ENCODE results near the gene TCFL5.

The TCFL5 gene

DNA sequence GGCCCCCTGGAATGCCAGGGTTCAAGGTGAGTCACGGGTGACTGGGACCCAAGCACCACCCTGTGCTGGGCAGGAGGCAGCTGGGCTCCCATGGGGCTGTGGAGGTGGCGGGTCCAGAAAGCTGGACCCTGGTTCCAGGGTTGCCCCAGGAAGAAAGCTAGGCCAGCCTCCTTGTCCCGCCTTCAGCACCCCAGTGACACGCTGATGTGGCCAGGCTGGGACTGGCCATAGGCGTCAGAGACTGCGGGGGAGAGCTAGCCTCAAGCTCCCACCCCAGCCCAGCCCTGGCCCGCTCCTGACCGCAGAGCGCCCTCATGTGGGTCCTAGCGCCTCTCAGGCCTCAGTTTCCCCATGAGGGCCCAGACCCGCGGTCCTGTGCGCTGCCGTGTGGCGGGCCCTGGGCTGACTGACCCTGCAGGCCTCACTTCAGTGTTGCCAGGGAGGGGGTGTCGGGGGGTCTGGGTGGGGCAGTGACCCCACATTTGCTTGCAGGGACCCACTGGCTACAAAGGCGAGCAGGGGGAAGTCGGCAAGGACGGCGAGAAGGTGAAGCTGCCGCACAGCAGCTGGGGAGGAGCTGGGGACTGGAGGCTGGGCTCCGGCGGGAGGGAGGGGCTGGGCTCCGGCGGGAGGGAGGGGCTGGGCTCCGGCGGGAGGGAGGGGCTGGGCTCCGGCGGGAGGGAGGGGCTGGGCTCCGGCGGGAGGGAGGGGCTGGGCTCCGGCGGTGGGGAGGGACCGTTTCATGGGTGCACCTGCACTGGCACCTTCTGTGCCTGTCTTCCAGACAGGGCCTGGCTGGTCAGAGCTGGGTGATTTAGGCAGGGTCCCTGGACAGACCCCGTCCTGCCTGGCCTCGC lies 36.9 kb downstream of the TCFL5 start:
- Mint-ChIP-seq H3K9me3 (no peaks in the 10 kb centered on the region), H3K4me3 (no peak overlapping the region), H3K36me3 (ENCODE audit: low read depth) (no peaks in the 10 kb centered on the region), H3K27me3 (peaks cover 5% of the 10 kb centered on the region), H3K4me1 (ENCODE audit: low read depth) (no peaks in the 10 kb centered on the region), H3K27ac (no peak overlapping the region)
- DNase-seq, result no peak

DNA sequence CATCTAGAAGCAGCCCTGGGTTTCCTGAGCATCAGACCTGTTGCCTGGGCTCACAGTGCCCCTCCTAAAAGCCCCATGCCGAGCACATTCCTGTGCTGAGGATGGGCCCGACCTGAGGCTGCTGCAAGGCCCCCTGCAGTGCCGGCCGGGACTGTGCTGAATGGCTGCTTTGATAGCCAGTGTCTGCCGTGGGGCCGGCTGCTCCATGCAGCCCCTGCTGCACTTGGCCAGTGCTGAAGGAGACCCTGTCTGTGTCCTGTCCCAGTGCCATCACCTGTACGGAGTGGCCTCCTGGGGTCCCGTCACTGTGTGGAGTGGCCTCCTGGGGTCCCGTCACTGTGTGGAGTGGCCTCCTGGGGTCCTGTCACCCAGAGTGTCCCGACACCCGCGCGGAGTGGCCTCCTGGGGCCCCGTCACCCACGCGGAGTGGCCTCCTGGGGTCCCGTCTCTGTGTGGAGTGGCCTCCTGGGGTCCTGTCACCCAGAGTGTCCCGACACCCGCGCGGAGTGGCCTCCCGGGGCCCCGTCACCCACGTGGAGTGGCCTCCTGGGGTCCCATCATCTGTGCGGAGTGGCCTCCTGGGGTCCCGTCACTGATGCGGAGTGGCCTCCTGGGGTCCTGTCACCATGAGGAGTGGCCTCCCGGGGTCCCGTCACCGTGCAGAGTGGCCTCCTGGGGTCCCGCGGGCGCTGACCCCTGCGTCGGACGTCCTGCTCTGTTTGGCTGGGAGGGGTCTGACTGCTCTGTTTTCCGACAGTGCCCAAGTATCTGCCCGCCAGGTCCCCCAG lies 37.7 kb downstream of the TCFL5 start:
- H3K27me3 Mint-ChIP-seq, result peaks cover 11% of the 10 kb centered on the region
- H3K4me3 Mint-ChIP-seq, result no peak overlapping the region

DNA sequence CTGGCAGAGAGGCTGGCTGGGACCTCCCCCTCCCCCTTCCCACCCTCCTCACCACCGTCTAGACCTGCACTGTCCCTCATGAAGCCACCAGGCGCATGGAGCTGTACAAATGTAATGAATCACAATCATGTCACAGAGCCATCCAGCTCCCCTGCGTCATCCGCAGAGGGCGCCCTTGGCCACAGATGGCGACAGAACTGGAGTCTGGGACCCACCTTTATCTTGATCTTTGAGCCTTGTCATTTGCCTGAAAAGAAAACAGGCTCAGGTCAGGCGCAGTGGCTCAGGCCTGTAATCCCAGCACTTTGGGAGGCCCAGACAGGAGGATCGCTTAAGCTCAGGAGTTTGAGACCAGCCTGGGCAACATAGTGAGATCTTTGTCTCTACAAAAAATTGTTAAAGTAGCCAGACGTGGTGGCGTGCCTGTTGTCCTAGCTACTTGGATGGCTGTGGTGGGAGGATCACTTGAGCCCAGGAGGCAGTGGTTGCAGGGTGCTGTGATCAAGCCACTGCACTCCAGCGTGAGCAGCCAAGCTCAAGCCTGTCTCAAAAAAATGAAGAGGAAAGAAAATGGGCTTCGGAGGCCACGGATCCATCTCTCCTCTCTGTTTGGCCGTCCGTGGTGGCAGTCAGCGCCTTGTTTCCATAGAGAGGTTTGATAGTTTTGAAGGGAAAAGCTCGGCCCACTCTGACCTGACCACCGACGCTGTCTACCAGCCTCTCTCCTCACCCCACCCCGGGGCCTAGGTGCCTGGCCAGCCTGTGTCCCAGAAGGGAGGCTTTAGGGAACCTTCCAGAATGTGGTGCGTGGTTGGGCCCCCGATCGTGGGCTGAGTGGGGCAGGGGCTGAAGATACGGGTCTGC lies 38.6 kb downstream of the TCFL5 start:
- DNase-seq, result no peak
- peaks cover 17% of the 10 kb centered on the region for H3K27me3 Mint-ChIP-seq
- H3K36me3 Mint-ChIP-seq (ENCODE audit: low read depth), result no peaks in the 10 kb centered on the region
- H3K27ac Mint-ChIP-seq, result no peak overlapping the region
- H3K4me1 Mint-ChIP-seq (ENCODE audit: low read depth), result no peaks in the 10 kb centered on the region
- H3K4me3 Mint-ChIP-seq, result no peak overlapping the region
- no peaks in the 10 kb centered on the region for H3K9me3 Mint-ChIP-seq

More for the DNA sequence above, 37.7 kb downstream of the TCFL5 start:
- H3K36me3 Mint-ChIP-seq (ENCODE audit: low read depth), result no peaks in the 10 kb centered on the region
- H3K4me1 Mint-ChIP-seq (ENCODE audit: low read depth), result no peaks in the 10 kb centered on the region
- H3K9me3 Mint-ChIP-seq, result no peaks in the 10 kb centered on the region
- no peak for DNase-seq
- H3K27ac Mint-ChIP-seq, result no peak overlapping the region

DNA sequence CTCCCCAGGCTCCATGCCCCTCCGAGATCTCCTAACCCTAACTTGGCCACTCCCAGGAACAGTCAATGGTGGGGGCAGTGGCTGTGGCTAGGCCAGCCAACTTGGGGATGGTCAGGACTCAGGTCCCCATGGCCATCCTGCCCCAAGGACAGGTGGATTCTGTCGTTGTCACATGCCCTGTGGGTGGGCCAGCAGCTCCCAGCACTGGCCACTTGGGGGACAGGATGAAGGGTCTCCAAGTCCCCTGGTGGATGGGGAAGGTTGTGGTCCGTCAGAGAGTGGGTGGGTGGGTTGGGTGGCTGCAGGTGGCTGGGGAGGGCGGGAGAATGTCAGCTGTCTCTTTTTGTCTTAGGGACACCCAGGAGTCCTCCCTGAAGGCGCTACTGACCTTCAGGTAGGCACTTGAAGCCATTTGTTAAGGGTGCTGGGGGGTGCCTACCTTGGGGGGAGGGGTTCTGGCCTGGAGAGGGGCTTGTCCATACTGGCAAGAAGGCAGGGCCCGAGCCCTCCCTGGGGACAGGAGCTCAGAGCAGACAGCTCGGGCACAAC lies 39.3 kb downstream of the TCFL5 start:
- H3K27ac Mint-ChIP-seq, result no peak overlapping the region
- H3K27me3 Mint-ChIP-seq, result peaks cover 22% of the 10 kb centered on the region
- no peak for DNase-seq
- no peaks in the 10 kb centered on the region for H3K4me1 Mint-ChIP-seq (ENCODE audit: low read depth)
- no peaks in the 10 kb centered on the region for H3K9me3 Mint-ChIP-seq
- H3K4me3 Mint-ChIP-seq, result no peak overlapping the region
- no peaks in the 10 kb centered on the region for H3K36me3 Mint-ChIP-seq (ENCODE audit: low read depth)

DNA sequence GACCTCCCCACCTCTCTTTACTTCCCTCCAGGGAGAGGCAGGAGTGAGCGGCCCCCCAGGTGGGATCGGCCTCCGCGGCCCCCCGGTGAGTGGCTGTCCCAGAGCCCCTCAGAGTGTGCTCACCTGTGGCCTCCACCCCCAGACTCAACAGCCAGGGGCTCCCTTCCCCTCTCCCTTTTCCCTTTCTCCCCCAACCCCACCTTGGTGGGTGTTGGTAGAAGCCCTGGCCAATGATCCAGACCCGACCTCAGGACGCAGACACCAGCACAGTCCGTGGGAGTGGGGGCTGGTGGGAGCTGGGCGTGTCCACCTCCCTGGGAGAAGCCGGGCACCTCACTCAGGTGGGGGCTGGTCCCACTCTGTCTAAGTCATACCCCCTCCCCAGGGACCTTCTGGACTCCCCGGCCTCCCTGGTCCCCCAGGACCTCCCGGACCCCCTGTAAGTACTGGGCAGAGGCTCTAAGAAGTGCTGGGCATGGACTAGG lies 39.9 kb downstream of the TCFL5 start:
- no peak overlapping the region for H3K27ac Mint-ChIP-seq
- no peaks in the 10 kb centered on the region for H3K4me1 Mint-ChIP-seq (ENCODE audit: low read depth)
- no peak overlapping the region for H3K4me3 Mint-ChIP-seq
- H3K36me3 Mint-ChIP-seq (ENCODE audit: low read depth), result no peaks in the 10 kb centered on the region
- no peaks in the 10 kb centered on the region for H3K9me3 Mint-ChIP-seq
- peaks cover 22% of the 10 kb centered on the region for H3K27me3 Mint-ChIP-seq
- no peak for DNase-seq

DNA sequence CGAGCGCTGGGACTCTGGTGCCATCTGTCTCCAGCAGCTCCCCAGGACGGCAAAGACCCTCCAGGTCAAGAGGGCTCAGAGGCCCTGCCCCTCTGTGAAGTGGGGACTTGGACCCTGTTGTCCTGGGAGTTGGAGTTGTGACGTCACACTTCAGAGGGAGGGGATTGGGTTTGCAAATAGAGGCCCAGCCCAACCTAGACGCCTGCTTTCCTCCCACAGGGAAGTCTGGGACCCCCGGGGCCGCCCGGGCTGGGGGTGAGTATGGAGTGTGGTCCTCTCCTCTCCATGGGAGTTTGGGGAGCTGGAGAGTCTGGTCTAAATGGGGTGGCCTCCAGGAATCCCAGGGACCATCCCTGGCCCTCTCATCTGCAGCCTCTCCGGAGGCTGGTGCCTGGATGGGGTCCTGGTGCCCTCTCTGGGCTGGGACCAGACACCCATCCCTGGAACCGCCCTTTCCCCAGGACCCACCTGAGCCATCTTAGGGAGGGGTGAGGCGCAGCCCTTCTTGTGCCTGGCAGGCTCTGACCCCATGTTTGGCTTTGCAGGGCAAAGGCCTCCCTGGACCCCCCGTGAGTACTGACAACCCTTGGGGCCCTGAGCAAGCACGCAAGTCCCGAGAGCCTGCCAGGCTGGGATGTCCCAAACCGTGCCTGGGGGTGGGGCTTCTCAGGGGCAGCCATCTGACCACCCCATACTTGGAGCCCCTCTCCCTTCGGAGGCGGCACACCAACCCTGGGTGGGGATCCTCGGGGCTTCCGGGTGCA lies 40.5 kb downstream of the TCFL5 start:
- peaks cover 27% of the 10 kb centered on the region for H3K27me3 Mint-ChIP-seq
- H3K4me3 Mint-ChIP-seq, result no peak overlapping the region
- no peak for DNase-seq
- no peaks in the 10 kb centered on the region for H3K36me3 Mint-ChIP-seq (ENCODE audit: low read depth)
- no peaks in the 10 kb centered on the region for H3K9me3 Mint-ChIP-seq
- no peak overlapping the region for H3K27ac Mint-ChIP-seq
- H3K4me1 Mint-ChIP-seq (ENCODE audit: low read depth), result peaks cover 2% of the 10 kb centered on the region

DNA sequence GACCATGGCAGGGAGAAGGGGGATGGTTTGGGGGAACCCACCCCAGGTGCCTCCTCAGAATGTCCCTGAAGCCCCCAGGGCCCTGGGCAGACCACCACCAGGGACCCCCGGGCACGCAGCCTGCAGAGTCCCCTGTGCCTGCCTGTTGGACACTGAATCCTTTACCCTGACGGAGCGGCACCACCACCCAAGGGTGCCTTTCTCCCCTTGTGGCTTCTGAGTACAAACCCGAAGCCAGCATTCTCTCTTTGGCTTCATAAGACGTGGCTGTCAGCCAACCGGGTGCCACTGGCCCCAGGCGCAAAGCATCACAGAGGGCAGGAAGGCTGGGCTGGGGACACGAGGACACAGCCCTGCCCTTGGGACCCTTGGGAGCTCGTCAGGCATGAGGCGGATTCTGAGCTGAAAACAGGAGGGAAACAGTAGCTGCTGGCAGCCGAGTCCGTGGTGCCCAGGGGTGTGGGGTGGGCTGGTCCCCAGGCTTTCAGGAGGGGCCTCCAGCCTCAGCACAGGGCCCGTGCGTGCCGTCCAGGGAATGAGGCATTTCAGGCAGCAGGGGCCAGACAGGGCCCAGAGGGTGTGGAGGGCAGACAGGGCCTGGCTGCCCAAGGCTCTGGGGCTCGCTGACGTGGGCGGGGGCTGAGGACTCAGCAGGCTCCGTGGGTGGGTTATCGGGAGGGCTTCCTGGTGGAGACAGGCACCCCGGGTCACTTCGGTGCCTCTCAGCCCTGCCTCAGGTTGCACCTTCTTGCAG lies 41.2 kb downstream of the TCFL5 start:
- no peaks in the 10 kb centered on the region for H3K36me3 Mint-ChIP-seq (ENCODE audit: low read depth)
- no peaks in the 10 kb centered on the region for H3K9me3 Mint-ChIP-seq
- H3K4me1 Mint-ChIP-seq (ENCODE audit: low read depth), result peaks cover 7% of the 10 kb centered on the region
- H3K4me3 Mint-ChIP-seq, result no peak overlapping the region
- peaks cover 35% of the 10 kb centered on the region for H3K27me3 Mint-ChIP-seq
- H3K27ac Mint-ChIP-seq, result no peak overlapping the region
- no peak for DNase-seq

DNA sequence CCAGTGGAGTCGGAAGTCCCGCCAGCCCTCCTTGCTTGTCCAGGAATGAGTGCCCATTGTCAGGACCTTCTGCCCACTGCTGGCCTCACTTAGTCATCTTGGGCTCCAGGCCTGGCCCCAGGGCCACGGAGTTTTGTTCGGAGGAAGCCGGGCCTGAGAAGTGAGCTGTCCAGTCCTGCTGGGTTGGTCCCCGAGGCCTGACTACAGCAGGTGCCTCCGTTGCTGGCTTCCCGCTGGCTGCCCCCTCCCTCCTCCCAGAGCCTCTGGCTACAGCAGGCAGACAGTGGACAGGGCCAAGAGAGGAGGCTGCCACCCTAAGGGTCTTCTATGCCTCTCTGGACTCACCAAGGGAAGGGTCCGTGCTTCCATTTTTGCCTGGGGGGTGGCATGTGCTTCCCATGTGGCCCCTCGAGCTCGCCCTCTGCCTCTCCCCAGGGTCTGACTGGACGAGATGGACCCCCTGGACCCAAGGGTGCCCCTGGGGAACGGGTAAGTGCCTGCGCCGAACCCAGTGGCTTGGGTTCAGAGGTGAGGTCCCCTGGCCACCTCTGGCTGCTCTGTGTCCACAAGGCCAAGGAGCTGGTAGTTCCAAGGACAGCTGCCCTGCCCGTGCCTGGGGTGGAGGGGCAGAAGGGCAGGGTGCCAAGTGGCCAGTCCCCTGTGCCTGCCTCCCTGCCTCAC lies 42.0 kb downstream of the TCFL5 start:
- no peak for DNase-seq
- H3K4me3 Mint-ChIP-seq, result no peak overlapping the region
- H3K27me3 Mint-ChIP-seq, result peaks cover 41% of the 10 kb centered on the region
- H3K36me3 Mint-ChIP-seq (ENCODE audit: low read depth), result no peaks in the 10 kb centered on the region
- H3K9me3 Mint-ChIP-seq, result no peaks in the 10 kb centered on the region
- H3K27ac Mint-ChIP-seq, result no peak overlapping the region
- H3K4me1 Mint-ChIP-seq (ENCODE audit: low read depth), result peaks cover 9% of the 10 kb centered on the region

DNA sequence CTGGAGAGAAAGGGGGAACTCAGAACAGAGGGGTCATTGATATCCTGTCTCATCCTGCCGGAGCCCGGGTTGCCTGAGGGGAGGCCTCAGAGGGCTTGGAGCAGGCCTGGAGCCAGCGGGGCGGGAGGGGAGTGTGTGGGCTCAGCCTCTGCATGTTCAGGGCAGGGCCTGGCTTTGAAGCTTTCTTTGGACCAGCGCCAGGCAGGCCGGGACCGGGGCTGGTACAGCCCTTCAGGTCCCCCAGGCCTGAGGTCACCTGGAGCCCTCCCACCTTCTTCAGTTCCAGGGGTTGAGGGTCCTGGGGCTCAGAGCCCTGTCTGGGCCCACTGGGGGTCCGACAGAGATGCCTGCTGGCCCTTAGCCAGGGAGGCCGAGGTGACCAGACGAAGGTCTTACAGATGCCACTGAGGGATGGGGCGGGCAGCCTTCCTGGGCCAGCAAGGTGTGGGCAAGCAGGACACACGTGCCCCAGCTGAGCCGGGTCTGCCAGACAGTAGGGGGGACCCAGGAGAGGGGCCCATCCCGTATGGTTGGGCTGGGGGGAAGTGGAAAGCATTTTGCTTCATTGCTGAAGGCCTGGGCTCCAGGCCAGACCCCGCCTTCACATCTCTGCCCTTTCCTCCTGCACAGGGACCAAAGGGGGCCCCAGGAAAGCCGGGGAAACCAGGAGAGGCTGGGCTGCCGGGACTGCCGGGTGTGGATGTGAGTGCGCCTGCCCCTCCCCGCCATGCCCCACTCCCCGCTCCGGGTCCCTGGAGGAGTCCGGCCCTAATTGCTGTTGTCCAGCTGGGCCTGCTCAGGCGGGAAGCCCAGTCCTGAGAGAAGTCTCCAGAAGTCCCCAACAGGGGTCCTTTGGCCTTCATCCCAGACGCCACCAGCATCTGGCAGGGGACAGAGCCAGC lies 42.8 kb downstream of the TCFL5 start:
- peaks cover 11% of the 10 kb centered on the region for H3K4me1 Mint-ChIP-seq (ENCODE audit: low read depth)
- H3K9me3 Mint-ChIP-seq, result no peaks in the 10 kb centered on the region
- H3K4me3 Mint-ChIP-seq, result no peak overlapping the region
- DNase-seq, result no peak
- peaks cover 43% of the 10 kb centered on the region for H3K27me3 Mint-ChIP-seq
- H3K36me3 Mint-ChIP-seq (ENCODE audit: low read depth), result no peaks in the 10 kb centered on the region
- H3K27ac Mint-ChIP-seq, result no peak overlapping the region

DNA sequence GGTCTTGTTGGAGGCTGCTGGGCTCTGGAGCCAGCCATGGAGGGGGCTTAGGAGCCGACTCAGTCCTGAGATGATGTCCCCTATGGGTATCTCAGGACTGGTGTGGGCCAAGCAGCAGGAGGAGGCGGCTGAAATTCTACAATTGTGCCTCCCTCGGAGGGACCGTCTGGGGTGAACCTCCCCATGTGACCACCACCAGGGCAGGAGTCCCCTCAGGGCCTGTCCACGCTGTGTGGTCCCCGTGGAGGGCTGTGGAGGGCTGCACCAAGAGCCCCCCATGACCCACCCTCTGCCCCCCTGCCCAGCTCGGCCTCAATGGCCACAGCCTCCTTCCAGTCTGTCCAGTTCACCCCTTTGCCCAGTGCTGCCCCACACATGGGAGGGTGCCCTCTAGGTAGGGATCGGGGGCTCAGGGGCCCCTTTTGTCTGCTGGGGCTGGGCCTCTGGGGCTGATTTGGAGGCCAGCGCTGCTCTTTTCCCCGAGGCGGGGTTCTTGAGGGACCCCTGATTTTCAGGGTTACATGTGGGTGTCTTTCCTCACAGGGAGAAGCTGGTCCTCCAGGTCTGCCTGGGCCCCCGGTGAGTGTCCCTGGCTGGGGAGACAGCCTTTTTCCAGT lies 43.5 kb downstream of the TCFL5 start:
- no peaks in the 10 kb centered on the region for H3K9me3 Mint-ChIP-seq
- peaks cover 11% of the 10 kb centered on the region for H3K4me1 Mint-ChIP-seq (ENCODE audit: low read depth)
- no peaks in the 10 kb centered on the region for H3K36me3 Mint-ChIP-seq (ENCODE audit: low read depth)
- H3K27ac Mint-ChIP-seq, result no peak overlapping the region
- peaks cover 43% of the 10 kb centered on the region for H3K27me3 Mint-ChIP-seq
- no peak overlapping the region for H3K4me3 Mint-ChIP-seq
- no peak for DNase-seq

DNA sequence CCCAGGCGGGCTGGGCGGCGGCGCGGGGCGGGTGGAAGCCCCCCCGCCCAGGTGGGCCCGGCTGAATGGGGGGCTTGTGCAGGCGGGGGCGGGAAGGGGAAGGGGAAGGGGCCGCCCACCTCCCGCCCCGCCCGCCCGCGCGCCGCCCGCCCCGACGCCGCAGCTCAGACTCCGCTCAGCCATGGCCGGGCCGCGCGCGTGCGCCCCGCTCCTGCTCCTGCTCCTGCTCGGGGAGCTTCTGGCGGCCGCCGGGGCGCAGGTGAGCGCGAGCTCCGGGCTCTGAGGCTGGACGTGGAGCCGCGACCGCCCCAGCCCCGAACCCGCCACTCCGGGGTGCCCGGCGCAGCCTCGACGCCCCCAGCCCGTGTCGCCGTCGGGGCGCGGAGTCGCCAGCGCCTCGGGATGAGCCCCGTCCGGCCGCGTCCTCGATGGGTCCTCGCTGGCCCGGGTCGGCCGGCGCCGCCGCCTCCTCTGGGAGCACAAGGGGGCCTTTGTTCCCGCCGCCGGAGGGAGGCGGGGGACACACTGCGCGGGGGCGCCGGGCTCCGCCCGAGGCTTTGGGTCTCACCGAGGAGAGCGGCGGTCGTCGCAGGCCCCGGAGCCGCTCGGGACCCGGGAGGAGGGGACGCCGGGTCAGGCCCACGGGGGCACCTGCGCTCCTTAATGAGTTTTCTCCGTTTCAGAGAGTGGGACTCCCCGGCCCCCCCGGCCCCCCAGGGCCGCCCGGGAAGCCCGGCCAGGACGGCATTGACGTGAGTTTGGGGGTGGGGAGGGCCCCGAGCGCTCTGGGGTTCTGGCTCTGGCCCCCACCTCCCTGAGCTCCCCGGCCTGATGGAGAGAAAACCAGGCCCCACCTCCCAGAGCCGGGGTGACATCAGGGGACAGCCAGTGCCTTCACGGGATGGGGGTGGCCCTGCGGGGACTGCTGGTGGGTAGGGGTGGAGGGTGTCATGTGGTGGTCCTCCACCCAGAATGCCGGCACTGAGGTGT lies 44.4 kb downstream of the TCFL5 start, which contains the start of gene COL9A3:
COL9A3 (plus strand) TSS at position 167 of the 990 bp plus-strand sequence; CDS start at position 182, 15 bp downstream.
- H3K27ac Mint-ChIP-seq, result peak within 1 kb of the TSS; percentile 57
- H3K9me3 Mint-ChIP-seq, result no peaks in the 10 kb centered on the region
- peaks cover 11% of the 10 kb centered on the region for H3K4me1 Mint-ChIP-seq (ENCODE audit: low read depth)
- peaks cover 43% of the 10 kb centered on the region for H3K27me3 Mint-ChIP-seq
- no peak for DNase-seq
- H3K4me3 Mint-ChIP-seq, result no peak within 1 kb of the TSS
- H3K36me3 Mint-ChIP-seq (ENCODE audit: low read depth), result peaks cover 8% of the 10 kb centered on the region
